ENCODE results near the gene SASS6.
"Not testable (repeated sequence)": the region's sequence is repeated elsewhere in the genome, so short reads cannot be mapped to it uniquely, and the experiment has no call there.

SASS6 gene

GRCh38 chr1:100107696-100108095 is 25.0 kb downstream of the SASS6 start:
- DNase-seq: no peak

- no peak for DNase-seq
These were observed 31.2 kb downstream of the SASS6 start for GRCh38 chr1:100101564-100101963.

- no peak for DNase-seq
These were observed 32.5 kb downstream of the SASS6 start for GRCh38 chr1:100100202-100100601.

GRCh38 chr1:100090471-100090870 is 42.3 kb downstream of the SASS6 start:
- DNase-seq: no peak

DNA sequence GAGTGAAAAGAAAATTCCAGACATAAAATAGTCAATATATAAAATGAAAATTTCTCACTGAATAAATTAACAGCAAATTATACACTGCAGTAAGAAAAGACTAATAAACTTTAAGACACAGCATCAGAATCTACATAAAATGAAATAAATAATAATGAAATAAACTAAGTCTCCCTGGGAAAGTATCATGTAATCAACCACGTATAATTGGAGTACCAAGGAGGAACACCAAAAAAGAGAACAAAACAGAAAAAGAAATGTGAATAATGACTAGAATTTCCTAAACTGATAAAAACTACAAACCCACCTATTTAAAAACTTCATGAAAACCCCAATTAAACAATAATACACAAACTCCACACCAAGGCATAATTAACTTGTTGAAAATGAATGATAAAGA is 43.6 kb downstream of the SASS6 start:
- no peak for DNase-seq

DNA sequence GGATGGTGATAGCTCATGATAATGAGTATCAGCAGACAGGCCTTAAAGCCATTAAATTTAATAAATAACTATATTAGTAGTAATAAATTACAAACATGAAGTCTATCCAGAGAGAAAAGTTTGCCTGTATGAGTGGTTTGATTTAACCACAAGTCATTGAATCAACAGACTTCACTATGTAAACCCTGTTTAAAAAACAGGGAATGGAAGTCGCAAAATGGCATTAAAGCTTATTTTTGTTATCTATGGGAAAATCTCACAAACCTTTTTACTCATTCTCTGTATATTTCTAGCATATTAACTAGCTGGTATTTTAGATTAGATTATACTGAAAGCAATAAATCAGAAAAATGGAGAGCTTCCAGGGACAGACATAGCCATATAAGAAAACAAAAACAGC is 45.3 kb downstream of the SASS6 start:
- DNase-seq: no peak

DNA sequence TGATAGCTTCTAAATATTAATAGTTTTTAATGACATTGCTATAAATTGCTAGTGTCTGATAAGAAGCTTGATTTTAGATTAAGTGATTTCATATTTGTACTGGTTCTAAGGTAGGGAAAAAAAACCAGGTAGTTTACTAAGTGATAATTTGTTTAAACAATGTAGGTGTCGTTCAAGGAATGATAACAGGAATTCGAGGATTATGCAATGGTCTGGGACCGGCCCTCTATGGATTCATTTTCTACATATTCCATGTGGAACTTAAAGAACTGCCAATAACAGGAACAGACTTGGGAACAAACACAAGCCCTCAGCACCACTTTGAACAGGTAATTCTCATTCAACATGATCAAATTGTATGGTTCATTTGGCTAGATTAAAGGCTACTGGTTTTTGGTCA is 52.4 kb downstream of the SASS6 start:
- DNase-seq: no peak

- DNase-seq: no peak
These were observed 55.2 kb downstream of the SASS6 start for GRCh38 chr1:100077531-100077930.

DNA sequence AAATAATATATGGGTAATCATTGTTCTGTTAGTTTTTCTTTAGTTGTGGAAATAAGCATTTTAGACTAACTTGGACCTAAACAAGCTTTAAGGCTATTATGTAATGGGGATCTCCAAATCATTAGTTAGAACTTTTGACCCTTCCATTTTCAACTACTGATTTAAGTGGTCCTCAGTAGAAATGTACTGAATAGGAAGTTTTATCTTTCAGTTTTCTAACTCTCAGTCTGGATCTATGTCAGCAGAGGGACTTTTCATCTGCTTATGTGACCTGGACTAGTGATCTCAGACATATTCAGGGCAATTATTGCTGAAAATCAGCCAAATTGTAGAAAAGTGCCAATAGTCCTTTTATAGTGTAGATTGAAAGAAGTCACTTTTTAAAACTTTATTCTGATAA is 56.0 kb downstream of the SASS6 start:
- DNase-seq: no peak

DNA sequence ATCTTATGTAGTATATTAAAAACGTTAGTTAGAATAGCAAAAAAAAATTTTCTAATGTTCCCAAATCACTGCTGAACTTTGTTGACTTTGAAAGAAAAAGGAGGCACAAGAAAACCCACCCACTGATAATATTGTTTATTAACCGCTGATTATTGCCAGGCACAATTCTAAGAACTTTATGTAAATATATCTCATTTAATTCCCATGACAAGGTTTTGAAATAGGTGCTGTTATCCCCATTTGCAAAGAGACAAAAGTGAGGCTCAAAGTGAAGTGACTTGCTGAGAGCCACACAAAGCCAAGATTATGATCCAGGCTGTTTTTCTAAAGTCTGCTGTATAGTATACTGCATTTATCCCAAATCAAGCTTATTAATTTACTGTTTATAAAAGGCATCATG is 56.4 kb downstream of the SASS6 start:
- no peak for DNase-seq

GRCh38 chr1:100075773-100076172 is 57.0 kb downstream of the SASS6 start:
- DNase-seq: no peak

- no peak for DNase-seq
These were observed 57.9 kb downstream of the SASS6 start for GRCh38 chr1:100074604-100075395.

DNA sequence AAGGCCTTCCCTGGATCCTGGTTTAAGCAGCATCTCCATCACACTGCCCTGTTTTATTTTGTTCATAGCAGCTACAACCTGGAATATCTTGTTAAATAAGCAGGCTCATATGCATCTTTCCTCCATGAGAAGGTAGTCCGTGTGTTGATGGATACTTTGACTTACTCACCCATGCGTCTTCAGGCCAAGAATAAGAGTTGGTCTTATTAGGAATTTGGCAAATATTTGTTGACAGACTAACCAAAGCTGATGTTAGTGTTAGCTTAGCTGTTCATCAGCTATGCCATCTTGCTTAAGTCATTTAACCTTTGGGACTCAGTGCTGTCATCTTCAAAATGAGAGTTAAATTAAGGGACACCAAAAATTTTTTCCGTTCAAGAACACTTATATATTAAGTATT is 59.2 kb downstream of the SASS6 start:
- no peak for DNase-seq

DNA sequence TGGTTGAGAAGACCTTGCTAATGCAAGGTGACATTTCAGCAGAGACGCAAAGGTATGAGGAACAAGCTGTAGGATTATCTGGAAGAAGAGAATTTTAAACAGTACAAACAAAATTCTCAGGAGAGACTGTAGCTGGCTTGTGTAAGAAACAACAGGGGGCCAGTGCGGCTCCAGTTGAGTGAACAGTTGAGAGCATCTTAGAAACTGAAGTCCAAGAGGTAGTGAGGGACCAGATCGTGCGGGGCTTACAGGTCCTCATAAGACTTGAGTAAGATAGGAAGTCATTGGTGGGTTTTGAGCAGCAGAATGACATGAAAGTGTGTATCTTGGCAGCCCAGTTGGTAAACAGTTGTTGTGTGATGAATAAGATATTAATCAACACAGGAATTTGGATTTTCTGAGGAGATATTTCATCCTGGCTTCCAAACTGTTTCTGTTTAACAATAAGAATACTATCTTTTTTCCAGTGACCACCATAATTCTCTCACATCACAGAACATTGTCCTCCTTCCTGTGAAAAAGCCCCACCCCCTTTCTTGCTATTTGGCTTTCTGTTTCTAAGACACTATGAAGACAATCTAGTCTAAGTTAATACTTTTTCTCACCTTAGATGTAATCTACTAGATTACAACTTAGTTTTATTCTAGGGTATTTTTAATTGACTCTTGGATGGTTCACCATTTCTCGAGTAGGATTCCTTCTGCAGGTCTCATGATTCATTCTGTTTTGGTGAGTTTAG is 62.4 kb downstream of the SASS6 start:
- no peak for DNase-seq

DNA sequence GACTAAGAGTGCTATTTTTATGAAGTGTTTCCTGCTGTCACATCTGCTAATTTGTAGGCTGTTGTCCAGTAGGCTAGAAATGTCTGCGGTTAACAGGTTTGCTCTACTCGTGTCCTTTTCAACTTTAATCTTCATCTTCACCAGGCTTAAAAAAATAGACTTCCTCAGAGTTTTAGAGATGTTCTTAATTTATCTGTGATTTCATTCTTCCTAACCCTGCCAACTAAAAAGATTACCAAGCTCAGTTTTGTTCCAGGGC is 66.8 kb downstream of the SASS6 start:
- DNase-seq: no peak

DNA sequence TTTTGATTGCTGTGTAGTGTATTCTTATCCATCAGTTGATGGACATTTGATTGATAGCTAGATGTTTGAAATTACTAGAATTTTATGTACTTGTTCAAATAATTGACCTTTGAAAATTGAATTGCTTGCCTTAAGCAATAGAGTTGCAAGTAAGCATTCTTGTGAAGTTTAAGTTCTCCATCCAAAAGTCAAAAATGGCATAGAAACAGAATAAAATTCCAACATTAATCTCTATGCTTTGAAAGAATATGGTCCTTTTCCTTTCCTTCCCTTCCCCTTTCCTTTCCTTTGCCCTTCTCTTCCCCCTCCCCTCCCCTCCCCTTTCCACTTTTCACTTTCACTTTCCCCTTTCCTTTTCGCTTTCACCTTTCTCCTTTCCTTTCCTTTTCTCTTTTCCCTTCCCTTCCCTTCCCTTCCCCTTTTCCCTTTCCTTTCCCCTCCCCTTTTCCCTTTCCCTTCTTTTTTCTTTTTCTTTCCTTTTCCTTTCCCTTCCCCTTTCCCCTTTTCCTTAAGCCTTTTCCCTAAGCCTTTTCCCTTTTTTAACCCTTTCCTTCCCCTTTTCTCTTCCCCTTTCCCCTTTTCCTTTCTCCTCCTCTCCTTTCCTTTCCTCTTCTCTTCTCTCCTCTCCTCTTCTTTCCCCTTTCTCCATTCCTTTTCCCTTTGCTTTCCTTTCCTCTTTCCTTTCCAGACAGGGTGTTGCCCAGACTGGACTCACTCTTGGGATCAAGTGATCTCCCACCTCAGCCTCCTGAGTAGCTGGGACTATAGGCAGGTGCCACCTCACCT is 67.4 kb downstream of the SASS6 start:
- DNase-seq: no peak

- no peak for DNase-seq
These were observed 71.0 kb downstream of the SASS6 start for GRCh38 chr1:100061681-100062080.

GRCh38 chr1:100053727-100054126 is 79.0 kb downstream of the SASS6 start:
- DNase-seq: no peak

- no peak for DNase-seq
These were observed 79.6 kb downstream of the SASS6 start for GRCh38 chr1:100053119-100053518.

GRCh38 chr1:100051893-100052292 is 80.8 kb downstream of the SASS6 start:
- DNase-seq: no peak

DNA sequence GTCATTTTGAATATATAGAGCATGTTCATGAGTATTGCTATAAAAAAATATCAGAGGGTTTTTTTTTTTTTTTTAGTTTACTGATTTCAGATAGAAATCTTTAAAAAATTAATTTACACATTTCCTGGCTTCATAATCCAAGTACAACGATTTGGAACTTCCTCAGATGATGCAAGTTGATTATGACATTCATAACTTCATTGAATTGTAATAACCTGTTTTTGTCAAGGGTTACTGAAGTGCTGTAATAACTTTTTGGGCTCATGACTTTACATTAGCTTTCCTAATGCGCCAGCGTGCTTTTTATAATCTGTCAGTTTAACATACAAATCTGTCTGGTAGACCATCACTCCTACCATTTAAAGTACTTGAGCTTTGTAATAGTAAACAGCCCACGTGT is 81.3 kb downstream of the SASS6 start:
- DNase-seq: no peak

- no peak for DNase-seq
These were observed 82.6 kb downstream of the SASS6 start for GRCh38 chr1:100050139-100050538.

DNA sequence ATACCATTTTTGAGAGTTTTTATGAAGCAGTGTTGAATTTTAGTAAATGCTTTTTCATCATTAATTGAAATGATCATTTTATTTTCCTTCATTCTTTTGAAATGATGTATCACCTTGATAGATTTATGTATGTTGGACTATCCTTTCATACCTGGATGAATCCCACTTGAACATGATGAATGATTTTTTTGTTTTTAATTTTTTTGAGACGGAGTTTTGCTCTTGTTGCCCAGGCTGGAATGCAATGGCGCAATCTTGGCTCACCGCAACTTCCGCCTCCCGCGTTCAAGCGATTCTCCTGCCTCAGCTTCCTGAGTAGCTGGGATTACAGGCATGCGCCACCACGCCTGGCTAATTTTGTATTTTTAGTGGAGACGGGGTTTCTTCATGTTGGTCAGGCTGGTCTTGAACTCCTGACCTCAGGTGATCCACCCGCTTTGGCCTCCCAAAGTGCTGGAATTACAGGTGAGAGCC is 85.5 kb downstream of the SASS6 start:
- DNase-seq: not testable (repeated sequence)

GRCh38 chr1:100045206-100045605 is 87.5 kb downstream of the SASS6 start:
- no peak for DNase-seq
